HG02973 (cell line): Measurements from ENCODE around the gene NFIA.

Experiments
- ATAC-seq: cut with Tn5 transposase; IDR thresholded peaks from one replicate; pipeline ENCODE4 v1.9.1; 2021; ENCODE audit warnings: moderate library complexity; ENCODE audit not compliant: unreplicated experiment

The NFIA gene

DNA sequence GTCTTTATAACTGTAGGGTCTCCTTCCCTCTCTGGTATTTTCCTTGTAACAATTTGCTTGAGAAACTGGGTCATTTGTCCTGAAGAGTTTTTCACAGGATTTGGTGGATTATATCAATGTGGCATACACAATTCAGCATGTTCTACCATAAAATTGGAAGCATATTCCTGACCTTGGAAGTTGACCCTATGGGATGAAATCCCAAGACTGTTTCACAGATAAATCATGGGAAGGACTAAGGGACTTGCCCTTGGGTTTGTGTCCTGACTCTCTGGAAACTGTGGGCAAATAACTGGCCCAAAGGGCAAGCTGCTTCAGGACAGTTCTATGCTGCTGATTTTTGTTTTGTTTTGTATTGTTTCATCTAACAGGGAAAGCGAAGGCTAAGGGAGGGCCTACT, 387.0 kb downstream of the NFIA start:
- no peak for ATAC-seq

GRCh38 chr1:61472876-61473275, 390.5 kb downstream of the NFIA start:
- no peak for ATAC-seq

- ATAC-seq, result no peak
Measured at GRCh38 chr1:61474269-61474817, 392.0 kb downstream of the NFIA start.

DNA sequence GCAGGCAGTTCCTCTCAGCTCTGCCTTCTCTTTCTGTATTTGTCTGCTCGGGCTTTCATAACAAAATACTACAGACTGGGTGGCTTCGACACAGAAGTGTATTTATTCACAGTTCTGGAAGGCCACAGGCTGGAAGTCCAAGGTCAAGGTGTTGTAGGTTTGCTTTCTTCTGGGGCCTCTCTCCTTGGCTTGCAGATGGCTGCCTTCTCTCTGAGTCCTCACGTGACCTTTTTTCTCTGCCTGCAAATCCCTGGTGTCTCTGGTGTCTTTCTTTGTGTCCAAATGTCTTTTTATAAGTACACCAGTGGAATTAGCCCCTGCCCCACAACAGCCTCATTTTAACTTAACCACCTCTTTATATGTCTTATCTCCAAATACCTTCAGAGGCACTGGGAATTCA, 392.6 kb downstream of the NFIA start:
- ATAC-seq, result no peak

DNA sequence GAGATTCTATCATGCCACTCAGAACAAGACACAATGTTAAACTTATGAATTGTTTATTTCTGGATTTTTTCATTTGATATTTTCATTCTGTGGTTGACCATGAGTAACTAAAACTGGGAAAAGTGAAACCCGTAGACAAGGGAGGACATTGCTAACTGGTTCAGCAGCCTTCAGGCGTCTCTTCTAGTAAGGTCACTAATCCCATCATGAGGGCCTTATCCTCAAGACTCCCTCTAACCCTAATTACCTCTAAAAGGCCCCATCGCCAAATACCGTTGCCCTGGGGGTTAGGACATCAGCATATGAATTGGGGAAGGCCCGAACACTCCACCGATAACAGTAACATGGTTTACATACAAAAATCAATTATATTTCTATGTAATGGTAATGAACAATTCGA, 394.9 kb downstream of the NFIA start:
- no peak for ATAC-seq

DNA sequence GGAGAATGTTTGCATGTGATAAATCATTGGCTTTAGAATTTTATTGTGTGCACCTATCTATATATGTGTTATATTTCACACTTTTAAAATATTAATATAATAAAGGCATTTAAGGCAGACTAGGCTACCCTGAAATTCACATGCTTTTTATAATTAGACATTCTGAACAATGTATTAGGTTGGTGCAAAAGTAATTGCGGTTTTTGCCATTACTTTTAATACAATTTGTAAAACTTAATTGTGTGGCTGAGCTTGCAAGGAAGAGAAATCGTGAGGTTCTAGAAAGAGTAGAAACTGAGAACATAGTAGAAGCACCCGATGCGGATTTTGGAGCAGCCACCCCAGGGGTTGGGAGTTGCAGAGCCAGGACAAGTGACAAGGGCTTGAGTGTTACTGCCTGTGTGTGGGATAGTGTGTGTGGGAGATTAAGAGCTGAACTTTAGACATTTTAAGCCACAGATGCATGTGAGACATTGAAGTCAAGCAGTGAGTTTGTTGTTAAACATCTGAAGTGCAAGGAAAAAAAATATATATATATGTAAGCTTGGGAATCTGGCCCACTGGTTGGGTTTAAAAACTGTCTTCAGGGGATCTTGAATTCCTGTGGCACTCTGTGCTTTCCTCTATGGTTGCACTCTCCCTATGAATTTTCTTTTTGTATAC, 398.0 kb downstream of the NFIA start:
- ATAC-seq, result no peak

GRCh38 chr1:61481315-61481715, 399.0 kb downstream of the NFIA start:
- no peak for ATAC-seq

- no peak for ATAC-seq
Measured at GRCh38 chr1:61482170-61482734, 399.9 kb downstream of the NFIA start.

DNA sequence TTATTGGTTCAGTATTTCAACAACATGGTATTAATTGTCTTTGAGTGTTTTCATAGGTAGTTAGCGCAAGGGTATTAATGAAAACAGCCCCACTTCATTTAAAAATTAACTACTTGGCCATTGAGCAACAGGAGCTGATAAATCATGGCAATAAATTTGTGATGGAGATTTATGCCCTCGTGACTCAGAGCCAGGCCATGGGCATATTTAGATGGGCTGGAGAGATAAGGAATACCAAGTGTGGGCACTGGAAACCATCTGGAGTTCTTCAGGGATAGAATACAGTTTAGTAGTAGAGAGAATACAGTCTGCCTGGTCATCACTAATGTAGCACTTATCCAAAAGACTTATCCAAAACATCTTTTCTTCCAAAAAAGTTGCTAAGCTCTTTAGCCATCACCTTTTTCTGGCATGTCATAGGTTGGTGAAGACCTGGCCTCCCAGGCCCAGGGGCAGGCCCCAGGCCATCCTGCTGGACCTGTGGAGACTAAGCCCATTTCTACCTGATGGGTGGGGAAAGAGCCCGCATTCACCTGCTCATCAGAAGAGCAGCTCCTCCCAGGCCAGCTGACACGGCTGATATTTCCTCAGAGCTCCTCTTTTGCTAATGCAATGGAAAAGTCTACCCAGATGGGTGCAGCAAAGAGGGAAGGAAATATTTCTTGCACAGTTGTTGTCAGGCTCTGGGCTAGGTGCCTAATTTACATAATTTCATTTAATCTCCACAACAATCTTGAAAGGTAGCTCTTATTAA, 404.6 kb downstream of the NFIA start:
- ATAC-seq, result no peak

DNA sequence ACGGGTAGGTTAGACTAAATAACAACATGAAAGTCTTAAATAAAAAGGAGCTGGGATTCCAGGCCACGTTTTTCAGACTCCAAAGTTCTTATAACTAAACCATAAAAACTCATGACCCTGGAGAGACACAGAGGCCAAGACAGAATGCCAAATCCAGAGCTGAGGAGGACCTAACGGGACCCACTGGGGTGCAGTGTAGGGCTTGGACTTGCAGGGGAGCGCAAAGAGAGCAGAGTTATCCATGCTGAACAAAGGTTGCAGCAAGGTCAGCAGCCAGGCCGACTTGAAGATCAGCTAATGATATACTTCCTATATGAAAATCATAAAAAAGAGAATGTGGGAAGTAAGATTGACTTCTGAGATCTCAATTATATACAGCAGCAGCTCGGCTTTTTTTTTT, 405.4 kb downstream of the NFIA start:
- no peak for ATAC-seq

- ATAC-seq, result no peak
Measured at GRCh38 chr1:61490924-61491323, 408.6 kb downstream of the NFIA start.

- no peak for ATAC-seq
Measured at GRCh38 chr1:61491497-61491896, 409.1 kb downstream of the NFIA start.

DNA sequence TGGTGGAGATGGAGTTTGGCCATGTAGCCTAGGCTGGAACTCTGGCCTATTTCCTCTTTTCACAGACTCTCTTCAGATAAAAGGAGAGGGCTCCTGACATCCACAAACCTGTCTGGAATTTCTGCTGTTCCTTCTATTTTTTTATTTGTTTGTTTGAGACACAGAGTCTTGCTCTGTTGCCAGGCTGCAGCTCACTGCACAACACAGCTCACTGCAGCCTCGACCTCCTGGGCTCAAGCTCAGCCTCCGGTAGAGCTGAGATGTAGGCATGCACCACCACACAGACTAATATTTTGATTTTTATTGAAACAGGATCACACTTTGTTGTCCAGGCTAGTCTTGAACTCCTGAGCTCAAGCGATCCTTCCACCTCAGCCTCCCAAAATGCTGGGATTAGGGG, 411.6 kb downstream of the NFIA start:
- no peak for ATAC-seq

GRCh38 chr1:61496501-61496900, 414.1 kb downstream of the NFIA start:
- ATAC-seq, result no peak

DNA sequence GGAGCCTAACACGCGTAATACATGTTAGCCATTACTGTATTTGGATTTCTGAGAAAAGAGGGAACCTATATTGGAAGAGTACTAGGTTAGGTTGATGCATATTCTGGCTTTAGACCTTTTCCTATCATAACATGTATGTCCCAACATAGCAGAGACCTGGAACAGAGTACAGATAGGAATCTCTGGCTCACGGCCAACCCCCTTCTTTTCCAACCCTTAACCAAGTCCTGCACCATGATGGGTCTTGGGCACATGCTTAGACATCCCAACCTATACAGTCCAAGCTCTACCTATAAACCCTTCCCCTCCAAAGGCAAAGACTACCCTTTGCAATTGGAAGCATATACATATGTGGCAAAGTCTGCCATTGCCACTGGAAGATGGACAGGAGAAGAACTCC, 414.7 kb downstream of the NFIA start:
- ATAC-seq, result no peak

- no peak for ATAC-seq
Measured at GRCh38 chr1:61498342-61498741, 416.0 kb downstream of the NFIA start.

DNA sequence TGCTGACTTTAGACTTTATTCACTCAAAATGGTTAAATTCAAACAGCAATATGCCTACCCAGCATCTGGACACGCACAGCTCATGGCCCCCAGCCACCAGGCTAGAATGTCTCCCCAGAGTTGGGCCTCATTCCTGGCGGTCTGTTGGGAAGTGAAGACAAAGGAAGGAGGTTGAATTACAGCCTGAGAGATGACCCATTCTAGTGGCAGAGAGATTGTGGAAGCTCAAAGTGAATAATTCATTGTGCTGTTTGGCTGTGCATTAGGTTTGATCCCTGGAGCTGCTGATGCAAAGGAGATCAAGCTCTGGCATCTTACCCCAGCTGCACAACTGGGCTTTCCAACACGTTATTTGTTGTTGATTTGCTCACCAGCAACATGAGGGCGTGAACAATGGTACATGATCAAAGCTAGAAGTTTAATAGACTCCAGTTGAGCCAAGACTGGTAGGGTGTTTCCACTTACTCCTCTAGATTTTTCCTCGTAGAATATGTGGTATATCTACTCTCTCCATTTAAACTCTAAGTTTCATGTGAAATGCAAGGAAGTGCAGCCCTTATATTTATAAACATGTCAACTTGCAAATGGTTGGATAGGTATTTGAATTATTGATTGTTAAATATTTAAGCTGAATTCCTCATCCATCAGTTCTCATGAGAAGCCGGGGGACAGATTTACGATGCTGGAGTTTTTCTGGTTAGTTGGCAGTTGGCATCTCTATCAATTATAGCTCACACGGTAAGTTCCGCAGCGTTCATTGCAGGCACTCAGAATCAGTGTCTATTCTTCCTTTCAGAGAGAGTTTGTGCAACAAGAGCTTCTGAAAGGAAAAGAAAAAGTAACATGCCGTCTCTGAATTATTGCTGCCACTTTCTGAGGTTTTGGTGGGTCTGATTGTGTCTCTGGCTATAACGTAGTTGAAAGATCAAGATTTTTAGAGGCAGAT, 419.9 kb downstream of the NFIA start:
- ATAC-seq, result no peak

DNA sequence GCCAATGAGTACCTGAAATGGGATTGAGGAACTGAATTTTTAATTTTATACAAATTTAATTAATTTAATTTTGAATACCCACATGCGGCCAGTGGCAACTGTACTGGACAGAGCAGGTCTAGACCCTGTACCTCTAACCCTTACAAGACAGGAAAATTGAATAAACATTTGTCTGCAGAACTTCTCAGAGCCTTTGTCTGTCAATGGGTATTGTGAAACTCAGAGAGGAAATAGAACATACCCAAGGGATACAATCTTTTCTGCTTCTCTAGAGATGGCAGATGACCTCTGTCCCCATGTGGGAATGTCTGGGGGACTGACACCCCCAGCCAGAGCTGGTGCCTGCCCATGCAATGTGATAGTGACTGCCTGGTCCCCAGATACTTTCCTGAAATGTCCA, 421.9 kb downstream of the NFIA start:
- ATAC-seq, result no peak

- no peak for ATAC-seq
Measured at GRCh38 chr1:61504852-61505390, 422.6 kb downstream of the NFIA start.

DNA sequence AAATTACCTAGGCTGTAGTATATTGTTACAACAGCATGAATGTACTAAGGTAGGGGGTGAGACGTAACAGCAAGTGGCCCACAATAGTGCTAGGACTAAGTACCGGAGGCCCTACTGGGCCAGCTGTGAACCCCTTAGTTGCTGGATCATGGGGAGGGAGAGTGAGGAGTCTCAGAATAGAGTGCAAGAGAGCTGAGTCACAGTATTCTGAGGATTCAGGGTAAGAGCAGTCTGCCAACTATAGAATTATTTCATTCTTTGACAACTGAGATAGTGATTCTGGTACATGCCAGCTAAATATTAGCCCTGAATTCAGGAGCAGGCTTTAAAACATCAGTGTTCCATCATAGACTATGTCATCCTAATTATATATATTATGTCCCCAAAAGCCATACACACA, 423.9 kb downstream of the NFIA start:
- ATAC-seq, result no peak
